K562 (cell line): Measurements from ENCODE around the gene THAP11. TPM values are rescaled to one million over a fixed set of nuclear protein-coding genes. Genes with fewer than 3 reads are reported as not detected.

ENCODE experiments used
- ATAC-seq: fragments of 200-7000 bp; cut with Tn5 transposase; 3 replicates; pipeline ENCODE4 v1.9.1; 2020; ENCODE audit warnings: moderate library complexity
- BruUV-seq: library from RNA; stranded (reverse); fragments of 400-500 nt; replicated peaks from 2 replicates; lab custom pipeline; 2021; lab: Mats Ljungman, UMichigan
- CTCF ChIA-PET: fragments of 300-600 bp; formaldehyde crosslinking; extraction: SDS; loops from one replicate; lab custom pipeline; 2021; ENCODE audit warnings: low intra/inter-chr PET ratio; lab: Yijun Ruan, JAX
- POLR2A ChIA-PET: fragments of 300-600, 350-650 bp; sonication (Branson Sonifier 250); formaldehyde crosslinking; extraction: SDS; loops from one replicate; lab custom pipeline; 2021; ENCODE audit warnings: antibody characterized with exemption, inconsistent platforms; lab: Yijun Ruan, JAX
- DNase-seq, 4 experiments: peaks; one replicate each; pipeline versions ENCODE4 v3.0.0 to v3.0.0-alpha.2; 2011 to 2018; ENCODE audit warnings: low spot score in 3 of 4, mixed read lengths in 3 of 4; ENCODE audit errors: extremely low read depth in 1 of 4
- FAIRE-seq: peaks from 2 replicates; lab custom pipeline; 2011; peaks lifted over from hg19 to GRCh38; lab: Jason Lieb, UNC
- H2AFZ ChIP-seq: 2 replicates; pipeline ENCODE4 v1.6.0; 2011; ENCODE audit warnings: low read depth, low read length, control low read depth, inconsistent platforms
- H3K27ac ChIP-seq: fragments of 200-600 bp; 3 replicates; pipeline ENCODE4 v1.8.0; 2011; ENCODE audit warnings: low read depth, mild to moderate bottlenecking, control low read depth, inconsistent platforms, low read length, moderate library complexity, mixed read lengths; ENCODE audit errors: extremely low read depth
- H3K27me3 ChIP-seq, 2 experiments: fragments of 300-600 bp in 1 of 2; 2 replicates in 1 of 2; 3 replicates in 1 of 2; pipeline versions ENCODE4 v1.6.0 to v1.8.0; 2011; ENCODE audit warnings: inconsistent platforms in 2 of 2, low read length in 2 of 2, mild to moderate bottlenecking in 1 of 2, mixed read lengths in 1 of 2, moderate library complexity in 1 of 2; ENCODE audit not compliant: control insufficient read depth in 2 of 2, insufficient read depth in 2 of 2
- H3K36me3 ChIP-seq: fragments of 300-600 bp; 3 replicates; pipeline ENCODE4 v1.8.0; 2011; ENCODE audit warnings: mild to moderate bottlenecking, low read length, inconsistent platforms; ENCODE audit not compliant: control insufficient read depth, insufficient read depth
- H3K4me1 ChIP-seq, 2 experiments: fragments of 200-600 bp in 1 of 2; replicated peaks in 1 of 2; 2 replicates in 1 of 2; 3 replicates in 1 of 2; pipeline versions ENCODE4 v1.5.1 to v1.8.0; 2011; ENCODE audit warnings: inconsistent platforms in 2 of 2, low read length in 2 of 2, mild to moderate bottlenecking in 1 of 2, mixed read lengths in 1 of 2, moderate library complexity in 1 of 2; ENCODE audit not compliant: control insufficient read depth in 2 of 2, insufficient read depth in 2 of 2
- H3K4me2 ChIP-seq: 2 replicates; pipeline ENCODE4 v1.6.1; 2011; ENCODE audit warnings: low read length, control low read depth, inconsistent platforms, mixed read lengths; ENCODE audit not compliant: insufficient read depth
- H3K4me3 ChIP-seq: fragments of 200-600 bp; sonication (generic), shearing (Covaris generic); 2 replicates; pipeline ENCODE4 v1.5.1; 2016; ENCODE audit warnings: control low read depth, inconsistent platforms
- H3K79me2 ChIP-seq: fragments of 200-600 bp; 3 replicates; pipeline ENCODE4 v1.8.0; 2011; ENCODE audit warnings: low read length, inconsistent platforms; ENCODE audit not compliant: control insufficient read depth, insufficient read depth
- H3K9ac ChIP-seq, 2 experiments: 2 replicates each; pipeline versions ENCODE4 v1.6.0 to v1.6.1; 2011; ENCODE audit warnings: low read depth in 2 of 2, low read length in 2 of 2, control low read depth in 1 of 2, inconsistent platforms in 1 of 2, mild to moderate bottlenecking in 1 of 2, mixed read lengths in 1 of 2; ENCODE audit not compliant: insufficient read depth in 1 of 2
- H3K9me1 ChIP-seq: one replicate; pipeline ENCODE4 v1.6.0; 2011; ENCODE audit warnings: inconsistent platforms, mild to moderate bottlenecking, low read length, moderate library complexity; ENCODE audit not compliant: control insufficient read depth, insufficient read depth
- H3K9me3 ChIP-seq: replicated peaks from 2 replicates; pipeline ENCODE4 v1.5.1; 2011; ENCODE audit warnings: low read depth, low read length, inconsistent platforms; ENCODE audit not compliant: control insufficient read depth, insufficient read depth
- H4K20me1 ChIP-seq: replicated peaks from 2 replicates; pipeline ENCODE4 v1.6.1; 2011; ENCODE audit warnings: low read length, inconsistent platforms, mixed read lengths; ENCODE audit not compliant: control insufficient read depth, insufficient read depth
- ETV6 ChIP-seq, 3 experiments: fragments of 150-350 bp in 1 of 3; sonication (generic) in 1 of 3; formaldehyde crosslinking in 1 of 3; IDR thresholded peaks; 2 replicates each; pipeline versions ENCODE4 v1.6.1 to v1.8.0; 2014 to 2022; ENCODE audit warnings: borderline replicate concordance in 2 of 3, low read depth in 2 of 3, antibody characterized with exemption in 1 of 3, low read length in 1 of 3, mild to moderate bottlenecking in 1 of 3, missing genetic modification reagents in 1 of 3
- FUS ChIP-seq: fragments of 200-400 bp; formaldehyde crosslinking; optimal IDR thresholded peaks from 2 replicates; pipeline ENCODE3; 2017; ENCODE audit warnings: low read depth, low read length
- SIX5 ChIP-seq, 2 experiments: IDR thresholded peaks; 2 replicates each; pipeline ENCODE4 v1.6.1; 2011; ENCODE audit warnings: low read length in 2 of 2, borderline replicate concordance in 1 of 2, low read depth in 1 of 2, mild to moderate bottlenecking in 1 of 2, moderate library complexity in 1 of 2; ENCODE audit not compliant: insufficient read depth in 1 of 2
- XRCC3 ChIP-seq: fragments of 450-650 bp; IDR thresholded peaks from 2 replicates; pipeline ENCODE4 v1.6.1; 2017; ENCODE audit warnings: mild to moderate bottlenecking, moderate library complexity
- ZNF699 ChIP-seq: fragments of 250-450 bp; sonication (Bioruptor Pico); IDR thresholded peaks from 2 replicates; pipeline ENCODE4 v1.8.0; 2021; ENCODE audit warnings: mild to moderate bottlenecking, moderate library complexity; ENCODE audit not compliant: insufficient replicate concordance
- WGBS: fragments of 100-300 bp; shearing (Covaris generic); methylation state at CpG from one replicate; pipeline ENCODE4 v1.1.6; 2016; ENCODE audit warnings: low coverage, mixed read lengths; ENCODE audit not compliant: insufficient coverage; ENCODE audit errors: missing lambda C conversion rate; 5-methylcytosine and 5-hydroxymethylcytosine counted together
- in situ Hi-C: fragments of 300-500 bp; cut with MboI; formaldehyde crosslinking; loops from 4 replicates; pipeline ENCODE4 v1.15.0; 2018; ENCODE audit warnings: inconsistent platforms, mixed read lengths
- intact Hi-C: fragments of 100-400 bp; cut with micrococcal nuclease; formaldehyde crosslinking; loops from 2 replicates; pipeline ENCODE4 v1.14.2; 2022
- polyA plus RNA-seq, 8 experiments: library from polyadenylated mRNA; depleted of rRNA in 4 of 8; stranded (reverse) in 5 of 8; unstranded in 3 of 8; fragments of >200 nt; fragmentation: Nextera tagmentation in 2 of 8; fragmentation: Illumina TruSeq in 1 of 8; extraction: Ambion mirVana in 2 of 8; extraction: Trizol in 1 of 8; gene quantifications; 2 replicates each; pipeline versions ENCODE4 v1.2.1 to v1.2.3, GENCODE V29; 2011 to 2014; ENCODE audit warnings: inconsistent platforms in 1 of 8, missing spikeins in 1 of 8
- total RNA-seq, 7 experiments: library from RNA; depleted of rRNA in 6 of 7; stranded (reverse); fragments of >200 nt in 6 of 7; fragmentation: Illumina TruSeq in 2 of 7; extraction: Trizol in 2 of 7; gene quantifications; 2 replicates each; pipeline versions ENCODE4 v1.2.1 to v1.2.3, GENCODE V29; 2011 to 2021; ENCODE audit warnings: low replicate concordance in 1 of 7

The THAP11 gene
- total and polyA plus RNA-seq, 9 of the 15 experiments (the other 6 are each of a cell fraction or from before 2014, with no cell fraction given): 2.4 to 31.6 (median 21.4) TPM

- H3K9me1 ChIP-seq: no peaks in the 10 kb centered on the region
- no peak for TF ChIP-seq XRCC3
- no peak for TF ChIP-seq ZNF699 (CRISPR knock-in tag)
- no peak for TF ChIP-seq ETV6 (IDR thresholded peaks at IDR 0.05; ENCODE audit: borderline replicate concordance in 1 of 2, low read depth in 2 of 2, low read length in 1 of 2)
- no peak for TF ChIP-seq ETV6 (CRISPR knock-in tag; IDR thresholded peaks at IDR 0.05; ENCODE audit: borderline replicate concordance)
- TF ChIP-seq SIX5 (IDR thresholded peaks at IDR 0.05; ENCODE audit: borderline replicate concordance in 1 of 2, insufficient read depth in 1 of 2, low read depth in 1 of 2, low read length in 2 of 2): no peak
- no peak for TF ChIP-seq FUS
- TF ChIP-seq, all 486 proteins: peak for 0
- ATAC-seq (no peak), FAIRE-seq (no peak), DNase-seq (no peak)
- Histone ChIP-seq H3K4me1 (peaks cover 6 to 40% of the 10 kb centered on the region in 2 experiments; a peak in 4 of 5 replicates), H2AFZ (no peak overlapping the region), H3K79me2 (no peaks in the 10 kb centered on the region), H3K27ac (no peak overlapping the region), H3K4me2 (no peak overlapping the region), H3K36me3 (peaks cover 69% of the 10 kb centered on the region; the same call in 2 of the 3 replicates), H3K9me3 (no peaks in the 10 kb centered on the region), H4K20me1 (peaks cover 19% of the 10 kb centered on the region), H3K27me3 (no peaks in the 10 kb centered on the region), H3K9ac (0 out of 4 replicates have a peak overlapping the region, but pooled peaks of 1 of the 2 experiments have one; percentile 3), H3K4me3 (no peak overlapping the region)
- POLR2A ChIA-PET: interaction anchor here (0.6 to 4.1 kb wide), 10 partner anchors 9 to 223 kb away, joined by 3 to 15 read pairs (median 4); partner anchors contain the start of genes ACD and EDC4
- CTCF ChIA-PET: interaction anchor here (0.6 to 4.0 kb wide), 6 partner anchors 34 to 157 kb away, joined by 3 to 35 read pairs (median 4); no protein-coding TSS in a partner anchor
- 63% methylated on average over 5 of the region's 6 CpGs for WGBS
- no TSS peak for BruUV-seq
- intact Hi-C loops (loop anchor here (1.0 to 10.0 kb wide), 2 partner anchors 45 to 161 kb away; no protein-coding TSS in a partner anchor), in situ Hi-C loops (no loop called here)
Observed at GRCh38 chr16:67883146-67883871, 41.2 kb downstream of the THAP11 start.
